Keratinocyte (primary cell): ENCODE data around the gene LIM2. TPM values are rescaled to one million over a fixed set of nuclear protein-coding genes. Genes with fewer than 3 reads are reported as not detected.

Experiments used
- DNase-seq: peaks from one replicate; pipeline ENCODE4 v3.0.0-alpha.2; 2011; ENCODE audit warnings: low read depth, missing footprints, low spot score
- FAIRE-seq: peaks from 2 replicates; lab custom pipeline; 2011; peaks lifted over from hg19 to GRCh38; lab: Jason Lieb, UNC
- H2AFZ ChIP-seq: 2 replicates; pipeline ENCODE4 v1.6.0; 2012; ENCODE audit warnings: low read length, control low read depth, inconsistent platforms; ENCODE audit not compliant: control insufficient read depth
- H3K27ac ChIP-seq: 2 replicates; pipeline ENCODE4 v1.5.1; 2011; ENCODE audit warnings: low read length; ENCODE audit not compliant: control insufficient read depth, insufficient read depth
- H3K27me3 ChIP-seq: 3 replicates; pipeline ENCODE4 v1.6.0; 2011; ENCODE audit warnings: low read length; ENCODE audit not compliant: control insufficient read depth, insufficient read depth; ENCODE audit errors: extremely low read depth
- H3K36me3 ChIP-seq, 2 experiments: 2 replicates in 1 of 2; 3 replicates in 1 of 2; pipeline ENCODE4 v1.5.1; 2011; ENCODE audit warnings: low read length in 2 of 2, mild to moderate bottlenecking in 1 of 2; ENCODE audit not compliant: control insufficient read depth in 2 of 2, insufficient read depth in 2 of 2; ENCODE audit errors: extremely low read depth in 1 of 2
- H3K4me1 ChIP-seq: 3 replicates; pipeline ENCODE4 v1.5.1; 2011; ENCODE audit warnings: low read length; ENCODE audit not compliant: control insufficient read depth, insufficient read depth; ENCODE audit errors: extremely low read depth
- H3K4me2 ChIP-seq: 3 replicates; pipeline ENCODE4 v1.6.0; 2011; ENCODE audit warnings: low read depth, low read length; ENCODE audit not compliant: control insufficient read depth, insufficient read depth; ENCODE audit errors: extremely low read depth
- H3K4me3 ChIP-seq, 3 experiments: fragments of 200-600 bp in 1 of 3; sonication (generic) in 1 of 3; 2 replicates in 2 of 3; 3 replicates in 1 of 3; pipeline ENCODE4 v1.5.1; 2011 to 2016; ENCODE audit warnings: low read length in 3 of 3, mild to moderate bottlenecking in 3 of 3, control low read depth in 2 of 3, inconsistent platforms in 1 of 3, low read depth in 1 of 3, mixed read lengths in 1 of 3, mixed run types in 1 of 3, moderate library complexity in 1 of 3; ENCODE audit not compliant: control insufficient read depth in 2 of 3, insufficient read depth in 2 of 3; ENCODE audit errors: extremely low read depth in 1 of 3
- H3K79me2 ChIP-seq: 2 replicates; pipeline ENCODE4 v1.6.0; 2012; ENCODE audit warnings: low read length; ENCODE audit not compliant: control insufficient read depth, insufficient read depth
- H3K9ac ChIP-seq: 3 replicates; pipeline ENCODE4 v1.6.0; 2011; ENCODE audit warnings: low read length; ENCODE audit not compliant: control insufficient read depth, insufficient read depth; ENCODE audit errors: extremely low read depth
- H3K9me1 ChIP-seq: 3 replicates; pipeline ENCODE4 v1.6.0; 2011; ENCODE audit warnings: low read length; ENCODE audit not compliant: control insufficient read depth, insufficient read depth; ENCODE audit errors: extremely low read depth
- H3K9me3 ChIP-seq: 2 replicates; pipeline ENCODE4 v1.5.1; 2012; ENCODE audit warnings: low read depth, low read length; ENCODE audit not compliant: control insufficient read depth
- H4K20me1 ChIP-seq: 3 replicates; pipeline ENCODE4 v1.6.0; 2011; ENCODE audit warnings: low read length; ENCODE audit not compliant: control insufficient read depth, insufficient read depth; ENCODE audit errors: extremely low read depth
- EZH2 ChIP-seq: IDR thresholded peaks from one replicate; pipeline ENCODE4 v1.6.1; 2012; ENCODE audit warnings: inconsistent platforms, mild to moderate bottlenecking, low read length, moderate library complexity
- dilution Hi-C: fragments of 300-500 bp; cut with MboI; formaldehyde crosslinking; loops from one replicate; pipeline ENCODE4 v1.7.0; 2020; ENCODE audit warnings: low sequenced_read_pairs; ENCODE audit not compliant: extremely low pct_ligation_motif_present
- polyA plus RNA-seq, 5 experiments: library from polyadenylated mRNA; depleted of rRNA in 3 of 5; stranded (reverse) in 3 of 5; stranded (forward) in 1 of 5; unstranded in 1 of 5; fragments of >200 nt; gene quantifications; 1 replicate in 1 of 5; 2 replicates in 3 of 5; 3 replicates in 1 of 5; pipeline versions ENCODE4 v1.2.1 to v1.2.3, GENCODE V29; 2011 to 2012; ENCODE audit warnings: missing spikeins in 2 of 5, low read depth in 1 of 5, low replicate concordance in 1 of 5
- TF ChIP-seq, protein P1 (sequence below), 3 experiments: IDR thresholded peaks in 1 of 3; conservative IDR thresholded peaks in 1 of 3; optimal IDR thresholded peaks in 1 of 3; 2 replicates in 2 of 3; 3 replicates in 1 of 3; pipeline versions ENCODE3 to v1.5.1; 2011; ENCODE audit warnings: low read length in 3 of 3, mild to moderate bottlenecking in 3 of 3, moderate library complexity in 2 of 3, control low read depth in 1 of 3, inconsistent platforms in 1 of 3; ENCODE audit not compliant: insufficient read depth in 2 of 3; ENCODE audit errors: extremely low read depth in 1 of 3

Gene LIM2
- polyA plus RNA-seq, 1 donor (not counting 4 experiments of a cell fraction or from before 2014, with no cell fraction given) = not detected

GRCh38 chr19:51347209-51347928 lies 40.4 kb downstream of the LIM2 start:
- dilution Hi-C loops = no loop called here
- Histone ChIP-seq H3K9ac (no peak overlapping the region), H3K36me3 (peaks cover 4 to 20% of the 10 kb centered on the region in 2 experiments), H3K4me2 (no peak overlapping the region), H3K79me2 (no peaks in the 10 kb centered on the region), H2AFZ (no peak overlapping the region), H3K27me3 (no peaks in the 10 kb centered on the region), H3K4me1 (no peaks in the 10 kb centered on the region), H4K20me1 (no peaks in the 10 kb centered on the region), H3K4me3 (no peak overlapping the region), H3K27ac (no peak overlapping the region), H3K9me3 (no peaks in the 10 kb centered on the region), H3K9me1 (no peaks in the 10 kb centered on the region)
- DNase-seq (no peak), FAIRE-seq (no peak)
- TF ChIP-seq, protein P1, sequence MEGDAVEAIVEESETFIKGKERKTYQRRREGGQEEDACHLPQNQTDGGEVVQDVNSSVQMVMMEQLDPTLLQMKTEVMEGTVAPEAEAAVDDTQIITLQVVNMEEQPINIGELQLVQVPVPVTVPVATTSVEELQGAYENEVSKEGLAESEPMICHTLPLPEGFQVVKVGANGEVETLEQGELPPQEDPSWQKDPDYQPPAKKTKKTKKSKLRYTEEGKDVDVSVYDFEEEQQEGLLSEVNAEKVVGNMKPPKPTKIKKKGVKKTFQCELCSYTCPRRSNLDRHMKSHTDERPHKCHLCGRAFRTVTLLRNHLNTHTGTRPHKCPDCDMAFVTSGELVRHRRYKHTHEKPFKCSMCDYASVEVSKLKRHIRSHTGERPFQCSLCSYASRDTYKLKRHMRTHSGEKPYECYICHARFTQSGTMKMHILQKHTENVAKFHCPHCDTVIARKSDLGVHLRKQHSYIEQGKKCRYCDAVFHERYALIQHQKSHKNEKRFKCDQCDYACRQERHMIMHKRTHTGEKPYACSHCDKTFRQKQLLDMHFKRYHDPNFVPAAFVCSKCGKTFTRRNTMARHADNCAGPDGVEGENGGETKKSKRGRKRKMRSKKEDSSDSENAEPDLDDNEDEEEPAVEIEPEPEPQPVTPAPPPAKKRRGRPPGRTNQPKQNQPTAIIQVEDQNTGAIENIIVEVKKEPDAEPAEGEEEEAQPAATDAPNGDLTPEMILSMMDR (optimal IDR thresholded peaks at IDR 0.05 in 1 of 3, IDR thresholded peaks at IDR 0.05 in 1 of 3, conservative IDR thresholded peaks at IDR 0.05 in 1 of 3; ENCODE audit: extremely low read depth in 1 of 3, insufficient read depth in 2 of 3, low read length in 3 of 3) = no peak
- TF ChIP-seq EZH2 = no peak

DNA sequence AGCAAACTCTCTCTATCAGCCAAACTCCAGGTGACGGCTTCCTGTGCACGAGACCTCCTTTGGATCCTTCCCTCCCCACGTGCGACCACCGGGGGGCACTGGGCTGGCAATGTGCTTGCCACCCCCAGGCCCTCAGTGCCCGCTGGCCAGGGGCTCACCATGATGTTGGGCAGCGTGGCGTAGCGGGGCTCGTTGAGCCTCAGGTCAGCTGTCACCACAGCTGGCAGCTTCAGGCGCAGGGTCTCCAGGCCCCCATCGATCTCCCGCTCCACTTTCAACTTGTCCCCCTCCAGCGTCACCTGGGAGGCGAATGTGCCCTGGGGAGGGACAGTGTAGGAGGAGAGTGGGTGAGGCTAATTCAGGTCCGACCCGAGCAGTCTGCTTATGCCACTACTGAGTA lies 41.0 kb downstream of the LIM2 start:
- Histone ChIP-seq H3K27ac (no peak overlapping the region), H3K4me2 (no peak overlapping the region), H3K79me2 (no peaks in the 10 kb centered on the region), H3K27me3 (no peaks in the 10 kb centered on the region), H3K9ac (no peak overlapping the region), H3K9me3 (no peaks in the 10 kb centered on the region), H2AFZ (no peak overlapping the region), H3K36me3 (peaks cover 4 to 20% of the 10 kb centered on the region in 2 experiments), H4K20me1 (no peaks in the 10 kb centered on the region), H3K9me1 (no peaks in the 10 kb centered on the region), H3K4me1 (no peaks in the 10 kb centered on the region), H3K4me3 (no peak overlapping the region)
- no peak for TF ChIP-seq EZH2
- TF ChIP-seq, protein P1 (optimal IDR thresholded peaks at IDR 0.05 in 1 of 3, IDR thresholded peaks at IDR 0.05 in 1 of 3, conservative IDR thresholded peaks at IDR 0.05 in 1 of 3; ENCODE audit: extremely low read depth in 1 of 3, insufficient read depth in 2 of 3, low read length in 3 of 3) = peak in 1 of 3 experiments; percentile 15
- no peak for DNase-seq
- dilution Hi-C loops = no loop called here
- no peak for FAIRE-seq
